GM15510 (cell line): Measurements from ENCODE around the gene NACC1.
A peak's percentile ranks its signal among the peaks of the same experiment; 100 is the strongest.

Experiments used
- POLR2A ChIP-seq: IDR thresholded peaks from 3 replicates; pipeline ENCODE4 v1.6.1; 2011; ENCODE audit warnings: borderline replicate concordance; ENCODE audit not compliant: insufficient read length; ENCODE audit errors: extremely low read depth

Gene NACC1

DNA sequence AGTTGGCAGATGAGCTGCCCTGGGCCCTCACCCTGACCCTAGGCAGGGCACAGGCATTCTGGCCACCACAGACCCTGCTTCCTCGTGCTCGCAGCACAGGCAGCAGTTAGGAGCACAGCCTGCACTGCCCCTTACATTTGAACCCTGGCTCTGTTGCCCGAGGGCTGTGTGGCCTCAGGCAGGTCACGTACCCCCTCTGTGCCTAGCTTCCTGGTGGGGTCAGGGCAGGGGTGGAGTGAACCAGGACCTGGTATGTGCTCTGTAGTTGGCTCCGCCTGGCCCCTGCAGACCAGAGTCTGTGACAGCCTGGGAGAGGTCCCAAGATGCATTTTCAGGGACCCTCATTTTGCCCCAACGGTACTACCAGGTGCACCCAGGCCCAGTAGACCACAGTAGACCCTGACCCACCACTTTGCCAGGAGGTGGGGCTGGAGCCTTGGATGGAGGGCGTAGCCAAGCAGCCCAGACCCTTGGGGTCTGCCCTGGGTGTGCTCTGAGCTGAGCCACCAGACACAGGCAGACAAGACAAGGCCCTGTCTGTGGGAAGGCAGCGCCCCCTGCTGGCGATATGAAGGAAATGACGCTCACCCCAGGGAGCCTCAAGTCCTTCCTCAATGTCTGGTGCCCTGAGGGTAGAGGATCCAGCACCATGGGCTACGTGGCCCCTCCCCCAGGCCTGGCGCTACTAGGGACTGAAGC, 24.5 kb upstream of the NACC1 start:
- TF ChIP-seq POLR2A: no peak

GRCh38 chr19:13094106-13094504, 24.0 kb upstream of the NACC1 start:
- TF ChIP-seq POLR2A: no peak

GRCh38 chr19:13094771-13095392, 23.2 kb upstream of the NACC1 start:
- TF ChIP-seq POLR2A: no peak

GRCh38 chr19:13095393-13095784, 22.7 kb upstream of the NACC1 start:
- no peak for TF ChIP-seq POLR2A

DNA sequence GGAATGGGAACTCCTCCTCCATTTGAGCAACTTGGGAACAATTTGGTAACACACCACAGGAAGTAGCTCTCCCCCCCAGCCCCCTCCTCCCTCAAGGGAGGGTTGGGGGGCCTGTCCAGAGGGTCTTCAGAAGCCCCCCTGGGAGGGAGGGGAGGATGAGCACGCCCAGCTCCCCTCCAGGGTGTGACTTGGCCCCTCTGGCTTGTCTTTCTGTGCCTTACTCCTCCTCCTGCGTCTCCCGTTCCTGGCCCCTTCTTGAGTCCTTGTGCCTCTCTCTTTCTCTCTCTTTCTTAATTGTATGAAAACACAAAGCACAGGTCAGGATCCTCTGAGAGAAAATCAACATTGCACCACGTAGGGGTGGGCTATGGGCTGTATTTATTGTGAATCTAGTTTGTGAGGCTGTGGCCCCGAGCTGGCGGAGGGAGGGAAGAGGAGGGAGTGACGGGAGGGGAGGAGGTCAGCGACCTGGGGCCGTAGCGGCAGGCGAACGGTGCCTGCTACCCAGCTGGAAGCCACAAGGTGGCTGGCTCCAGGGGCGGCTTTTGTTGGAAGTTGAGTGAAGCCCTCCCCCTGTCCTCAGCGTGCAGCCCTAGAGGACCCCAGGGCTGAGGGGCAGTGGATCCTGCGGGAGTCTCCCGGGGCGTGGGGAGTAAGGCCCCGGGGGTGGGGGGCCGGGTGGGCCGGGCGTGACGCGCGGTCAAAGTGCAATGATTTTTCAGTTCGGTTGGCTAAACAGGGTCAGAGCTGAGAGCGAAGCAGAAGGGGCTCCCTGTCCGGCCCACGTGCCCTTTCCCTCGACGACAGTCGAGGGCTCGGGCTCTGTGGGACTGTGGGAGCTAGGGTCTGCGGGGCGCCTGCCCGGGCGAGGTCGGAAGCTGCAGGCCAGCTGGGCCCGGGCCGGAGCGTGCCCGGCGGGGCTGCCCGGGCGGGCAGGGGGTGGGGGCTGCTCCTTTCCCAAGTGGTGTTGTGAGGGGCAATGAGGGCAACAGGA, 21.8 kb upstream of the NACC1 start:
- no peak for TF ChIP-seq POLR2A

DNA sequence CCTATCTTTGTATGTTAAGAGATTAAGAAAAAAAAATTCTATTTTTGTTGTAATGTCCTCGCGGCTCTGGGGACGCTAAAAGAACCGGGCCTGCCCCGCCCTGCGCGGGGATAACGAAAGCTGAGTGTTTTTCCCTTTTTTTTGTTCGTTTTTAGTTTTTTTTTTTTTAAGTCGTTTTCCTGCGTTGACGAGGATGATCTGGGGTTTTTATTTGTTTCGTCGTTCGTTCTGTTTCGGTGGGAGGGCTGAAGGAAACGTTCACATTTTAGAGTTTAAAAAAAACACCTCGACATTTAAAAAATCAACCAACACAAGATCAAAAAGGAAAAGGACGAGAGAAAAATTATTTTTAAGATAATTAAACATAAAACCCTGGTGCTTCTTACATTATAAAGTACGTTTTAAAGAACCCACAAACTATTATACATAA, 21.0 kb upstream of the NACC1 start:
- no peak for TF ChIP-seq POLR2A

DNA sequence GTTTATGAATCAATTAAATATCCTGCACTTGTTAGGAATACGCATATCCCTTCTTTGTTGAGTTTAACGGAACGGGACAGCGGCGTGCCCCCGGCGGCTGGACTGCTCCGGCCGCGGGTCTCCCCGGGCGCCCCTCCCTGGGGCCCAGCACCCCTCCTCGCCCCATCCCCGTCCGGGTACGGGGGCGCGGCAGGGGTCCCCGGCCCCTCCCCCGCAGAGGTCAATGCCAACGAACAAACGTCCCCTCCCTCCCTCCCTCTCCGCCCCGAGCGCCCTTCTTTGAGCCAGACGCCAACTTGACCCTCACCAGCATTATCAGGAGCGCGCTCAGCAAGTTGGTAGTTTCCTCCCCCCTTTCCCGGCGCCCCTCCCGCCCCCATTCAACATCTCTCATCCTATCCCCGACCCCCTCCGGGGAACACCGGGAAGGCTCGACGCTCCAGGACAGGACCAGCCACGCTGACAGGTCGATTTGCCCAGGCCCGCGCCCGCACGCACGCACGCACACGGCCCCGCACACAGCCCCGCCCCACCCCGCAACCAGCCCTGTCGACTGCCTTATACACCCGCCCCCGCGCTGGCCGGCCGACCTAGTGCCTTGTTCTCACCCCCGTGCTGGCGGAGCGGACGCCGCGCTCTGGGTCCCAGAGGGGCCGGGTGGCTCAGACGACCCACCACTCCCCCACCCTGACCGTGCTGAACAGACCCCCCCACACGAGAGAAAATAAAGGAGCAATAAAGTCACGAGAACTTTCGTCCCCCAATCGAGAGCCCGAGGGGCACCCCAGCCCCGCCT, 20.4 kb upstream of the NACC1 start:
- TF ChIP-seq POLR2A: no peak

DNA sequence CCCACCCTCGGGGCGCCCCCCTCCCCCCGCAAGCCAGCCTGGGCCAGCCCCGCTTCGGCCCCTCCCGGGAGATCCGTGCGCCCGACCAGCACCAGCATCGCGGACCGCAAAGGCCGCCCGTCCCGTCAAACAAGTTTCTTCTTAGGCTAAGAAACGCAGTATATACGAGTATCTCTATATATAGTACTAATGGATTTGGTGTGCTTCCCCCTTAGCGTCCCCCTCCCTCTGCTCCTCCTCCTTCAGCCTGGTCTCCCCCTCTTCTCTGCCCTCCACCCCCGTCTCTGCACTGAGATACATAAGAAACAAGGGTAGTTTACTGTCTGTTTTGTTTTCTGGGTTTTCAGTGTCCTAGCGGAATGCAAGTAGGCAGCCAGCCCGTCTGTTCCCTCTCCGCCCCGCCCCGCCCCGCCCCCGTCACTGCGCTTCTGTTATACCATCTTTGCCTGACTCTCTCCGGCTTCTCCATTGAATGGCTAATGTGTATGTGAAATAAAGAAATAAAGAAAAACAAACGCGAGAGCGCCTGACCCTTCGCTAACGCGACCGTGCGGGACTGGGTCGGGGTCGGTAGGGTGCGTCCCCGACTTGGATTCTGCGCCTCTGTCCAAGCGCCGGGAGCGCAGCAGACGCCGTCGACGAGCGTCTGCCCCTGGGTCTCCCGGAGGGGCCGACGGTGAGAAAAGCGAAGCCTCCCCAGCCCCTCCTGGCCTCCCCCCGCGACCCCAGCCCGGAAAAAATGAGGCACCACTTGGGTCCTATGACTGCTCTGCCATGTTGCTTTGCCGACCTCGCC, 19.6 kb upstream of the NACC1 start:
- TF ChIP-seq POLR2A: no peak

- peak; percentile 51 for TF ChIP-seq POLR2A
Observed at GRCh38 chr19:13099073-13099999, 18.7 kb upstream of the NACC1 start.

DNA sequence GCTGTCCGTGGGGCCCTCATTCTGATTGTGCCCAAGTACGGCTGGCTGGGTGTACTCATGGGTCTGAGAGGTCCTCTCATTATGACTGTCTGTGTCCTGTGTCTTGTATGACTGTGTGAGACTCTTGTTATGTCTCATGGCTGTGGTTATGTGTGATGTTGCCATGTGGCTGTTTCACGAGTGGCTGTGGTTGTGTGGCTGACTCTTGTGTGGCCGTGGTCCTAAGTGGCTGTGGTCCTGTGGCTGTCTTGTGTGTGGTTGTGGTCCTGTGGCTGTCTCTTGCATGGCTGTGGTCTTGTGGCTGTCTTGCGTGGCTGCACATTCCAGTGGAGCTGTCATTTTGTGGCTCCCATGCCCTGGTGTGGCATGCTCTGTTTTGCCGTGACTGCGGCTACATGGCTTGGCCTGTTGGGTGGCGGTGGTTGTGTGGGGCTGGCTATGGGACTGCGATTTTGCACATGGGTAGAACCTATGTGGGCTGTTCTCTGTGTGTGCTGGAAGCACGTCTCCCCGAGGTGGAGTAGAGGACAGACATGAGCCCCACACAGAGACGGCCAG, 18.0 kb upstream of the NACC1 start:
- no peak for TF ChIP-seq POLR2A

DNA sequence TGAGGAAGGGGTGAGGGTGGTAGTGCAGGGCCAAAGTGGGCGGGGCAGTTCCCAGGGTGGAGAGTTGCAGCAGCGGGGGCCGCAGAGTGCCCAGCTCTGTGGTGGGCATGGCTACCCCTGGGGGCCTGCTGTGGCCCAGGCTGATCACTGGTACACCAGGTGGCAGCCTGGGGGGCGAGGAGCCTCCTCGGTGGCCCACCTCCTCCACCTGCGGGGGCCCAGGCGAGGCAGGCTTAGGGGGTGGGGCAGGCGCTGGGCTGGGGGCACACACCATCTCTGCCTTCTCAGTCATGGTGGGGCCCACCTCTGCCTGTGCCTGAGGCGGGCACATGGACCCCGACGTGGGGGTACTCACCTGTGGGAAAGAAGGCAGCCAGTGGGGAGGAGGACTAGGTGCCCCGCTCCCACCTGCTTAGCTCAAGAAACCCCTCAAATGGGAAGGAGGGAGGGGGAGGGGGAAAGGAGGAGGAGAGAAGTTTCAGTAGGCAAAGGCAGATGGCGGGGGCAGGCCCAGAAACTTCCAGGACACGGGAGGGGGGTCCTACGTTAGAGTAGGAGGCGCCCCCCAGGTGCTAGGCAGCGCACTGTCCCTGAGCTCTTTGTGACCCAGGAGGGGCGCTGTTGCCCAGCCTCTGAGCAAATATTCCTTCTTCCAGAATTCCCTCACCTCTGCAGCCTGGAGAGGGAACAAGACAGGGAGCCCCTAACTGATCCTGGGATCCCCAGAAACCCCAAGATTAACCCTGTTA, 17.0 kb upstream of the NACC1 start:
- TF ChIP-seq POLR2A: no peak

- no peak for TF ChIP-seq POLR2A
Observed at GRCh38 chr19:13101590-13102415, 16.3 kb upstream of the NACC1 start.

DNA sequence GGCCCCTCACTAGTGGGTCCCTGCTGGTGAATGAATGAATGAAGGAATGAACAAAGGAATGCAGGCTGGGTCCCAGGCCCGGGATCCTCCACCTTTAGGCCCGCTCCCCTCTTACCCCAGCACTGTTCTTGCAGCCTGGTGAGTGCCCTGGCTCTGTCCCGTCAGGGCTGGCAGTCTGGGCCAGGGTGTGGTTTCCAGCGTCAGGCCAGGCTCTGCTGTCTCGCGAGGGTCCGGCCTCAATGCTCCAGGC, 15.7 kb upstream of the NACC1 start:
- no peak for TF ChIP-seq POLR2A
